Measurements from ENCODE around the gene CDCA7.
A peak's percentile ranks its signal among the peaks of the same experiment; 100 is the strongest.

The CDCA7 gene

DNA sequence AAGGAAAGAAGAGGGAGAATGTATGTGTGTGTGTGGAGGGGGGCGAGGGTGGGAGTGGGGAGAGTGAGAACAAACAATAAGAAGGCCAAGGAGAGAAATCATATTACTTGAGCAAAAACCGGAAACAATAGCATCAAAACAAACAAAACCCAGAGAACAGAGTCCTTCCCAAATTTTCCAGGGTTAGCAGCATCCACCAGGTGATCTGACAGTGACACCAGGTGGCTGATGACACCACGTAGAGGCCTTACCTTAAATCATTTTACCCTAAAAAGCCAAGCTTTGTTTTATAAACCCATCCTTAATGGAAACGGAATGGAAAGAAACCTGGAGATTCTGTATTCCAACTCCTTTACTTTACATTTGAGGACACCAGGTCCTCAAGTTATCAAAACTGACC, 42.9 kb downstream of the CDCA7 start:
- H3K36me3 Mint-ChIP-seq (ENCODE audit: low read depth): no peaks in the 10 kb centered on the region
- H3K4me3 Mint-ChIP-seq: no peak overlapping the region
- H3K4me1 Mint-ChIP-seq: peaks cover 34% of the 10 kb centered on the region
- TF ChIP-seq, protein P1, sequence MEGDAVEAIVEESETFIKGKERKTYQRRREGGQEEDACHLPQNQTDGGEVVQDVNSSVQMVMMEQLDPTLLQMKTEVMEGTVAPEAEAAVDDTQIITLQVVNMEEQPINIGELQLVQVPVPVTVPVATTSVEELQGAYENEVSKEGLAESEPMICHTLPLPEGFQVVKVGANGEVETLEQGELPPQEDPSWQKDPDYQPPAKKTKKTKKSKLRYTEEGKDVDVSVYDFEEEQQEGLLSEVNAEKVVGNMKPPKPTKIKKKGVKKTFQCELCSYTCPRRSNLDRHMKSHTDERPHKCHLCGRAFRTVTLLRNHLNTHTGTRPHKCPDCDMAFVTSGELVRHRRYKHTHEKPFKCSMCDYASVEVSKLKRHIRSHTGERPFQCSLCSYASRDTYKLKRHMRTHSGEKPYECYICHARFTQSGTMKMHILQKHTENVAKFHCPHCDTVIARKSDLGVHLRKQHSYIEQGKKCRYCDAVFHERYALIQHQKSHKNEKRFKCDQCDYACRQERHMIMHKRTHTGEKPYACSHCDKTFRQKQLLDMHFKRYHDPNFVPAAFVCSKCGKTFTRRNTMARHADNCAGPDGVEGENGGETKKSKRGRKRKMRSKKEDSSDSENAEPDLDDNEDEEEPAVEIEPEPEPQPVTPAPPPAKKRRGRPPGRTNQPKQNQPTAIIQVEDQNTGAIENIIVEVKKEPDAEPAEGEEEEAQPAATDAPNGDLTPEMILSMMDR (IDR thresholded peaks at IDR 0.05; ENCODE audit: unreplicated experiment in 3 of 3): no peak
- no peaks in the 10 kb centered on the region for H3K9me3 Mint-ChIP-seq
- peaks cover 35% of the 10 kb centered on the region for H3K27me3 Mint-ChIP-seq (ENCODE audit: low read depth)
- no peak overlapping the region for H3K27ac Mint-ChIP-seq

DNA sequence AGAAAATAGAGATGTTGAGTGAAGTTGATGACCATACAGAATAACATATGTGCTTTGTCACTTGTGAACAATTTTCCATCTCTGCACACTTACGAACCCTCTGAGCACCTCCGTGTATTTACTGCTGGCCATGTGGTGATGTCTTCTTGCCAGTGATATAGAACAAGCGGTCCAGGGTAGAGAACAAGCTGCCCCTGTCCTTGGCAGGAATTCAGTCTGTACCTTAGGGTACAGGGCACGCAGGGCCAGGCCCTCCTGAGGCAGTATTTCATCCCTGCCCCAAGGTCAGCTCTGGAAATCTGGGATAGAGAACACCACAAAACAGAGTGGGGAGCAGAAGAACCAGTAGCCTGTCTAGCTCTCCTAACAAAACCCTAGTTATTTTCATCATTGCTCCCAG, 44.6 kb downstream of the CDCA7 start:
- Mint-ChIP-seq H3K4me1 (peaks cover 28% of the 10 kb centered on the region), H3K27ac (no peak overlapping the region), H3K9me3 (no peaks in the 10 kb centered on the region), H3K4me3 (no peak overlapping the region), H3K36me3 (ENCODE audit: low read depth) (no peaks in the 10 kb centered on the region), H3K27me3 (ENCODE audit: low read depth) (peaks cover 44% of the 10 kb centered on the region)
- TF ChIP-seq, protein P1 (IDR thresholded peaks at IDR 0.05; ENCODE audit: unreplicated experiment in 3 of 3): no peak

DNA sequence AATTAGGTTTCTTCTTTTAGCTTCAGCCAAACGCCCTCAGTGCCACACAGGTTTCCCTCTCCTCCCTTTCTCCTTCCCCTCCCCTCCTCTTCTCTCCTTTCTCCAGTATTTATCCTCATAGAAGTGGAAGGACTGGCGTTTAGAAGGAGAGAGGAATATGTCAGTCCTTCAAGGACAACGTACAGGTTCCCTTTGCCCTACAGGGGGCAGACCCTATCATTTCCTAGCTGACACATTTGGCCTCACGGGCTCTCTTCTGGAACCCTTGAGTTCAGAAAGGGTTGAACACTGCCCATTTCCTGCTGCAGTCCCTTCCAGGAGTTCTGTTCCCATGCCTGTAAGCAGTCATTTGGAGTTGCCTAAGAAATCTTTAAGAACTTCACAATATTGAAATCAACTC, 46.1 kb downstream of the CDCA7 start:
- no peaks in the 10 kb centered on the region for H3K36me3 Mint-ChIP-seq (ENCODE audit: low read depth)
- TF ChIP-seq, protein P1 (IDR thresholded peaks at IDR 0.05; ENCODE audit: unreplicated experiment in 3 of 3): no peak
- no peak overlapping the region for H3K4me3 Mint-ChIP-seq
- H3K4me1 Mint-ChIP-seq: peaks cover 24% of the 10 kb centered on the region
- H3K9me3 Mint-ChIP-seq: no peaks in the 10 kb centered on the region
- peaks cover 37% of the 10 kb centered on the region for H3K27me3 Mint-ChIP-seq (ENCODE audit: low read depth)
- H3K27ac Mint-ChIP-seq: no peak overlapping the region

DNA sequence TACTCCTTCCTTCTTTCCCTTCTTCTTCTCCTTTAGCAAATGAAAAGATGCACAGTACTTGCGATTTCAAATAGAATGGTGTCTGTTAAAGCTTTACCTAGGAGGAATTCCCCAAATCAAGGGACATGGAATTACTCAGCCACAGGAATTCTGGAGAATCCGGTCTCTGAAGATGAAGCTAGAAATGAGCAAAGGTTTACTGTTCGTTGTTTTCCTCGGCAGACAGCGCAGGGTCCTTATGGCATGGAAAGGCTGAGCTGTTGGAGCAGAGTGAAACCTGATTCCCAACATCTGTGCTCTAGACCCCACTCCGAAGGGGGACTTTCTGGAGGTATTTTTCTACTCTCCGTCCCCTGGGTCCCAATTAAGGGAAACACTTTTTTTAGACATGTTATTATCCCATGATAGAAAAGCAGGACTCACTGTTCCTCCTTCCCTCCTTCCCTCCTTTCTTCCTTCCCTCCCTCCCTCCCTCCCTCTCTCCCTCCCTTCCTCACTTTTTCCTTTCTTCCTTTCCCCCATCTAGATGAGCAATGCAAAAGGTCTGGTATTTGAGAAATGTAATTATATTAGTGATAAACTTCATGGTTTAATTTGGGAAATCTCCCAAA, 47.1 kb downstream of the CDCA7 start:
- peaks cover 37% of the 10 kb centered on the region for H3K27me3 Mint-ChIP-seq (ENCODE audit: low read depth)
- TF ChIP-seq, protein P1 (IDR thresholded peaks at IDR 0.05; ENCODE audit: unreplicated experiment in 3 of 3): no peak
- H3K4me3 Mint-ChIP-seq: peak overlapping the region; percentile 72 to 76 (median 73)
- no peaks in the 10 kb centered on the region for H3K9me3 Mint-ChIP-seq
- no peaks in the 10 kb centered on the region for H3K36me3 Mint-ChIP-seq (ENCODE audit: low read depth)
- H3K27ac Mint-ChIP-seq: peak overlapping the region; percentile 41 to 81 (median 58)
- H3K4me1 Mint-ChIP-seq: peaks cover 26% of the 10 kb centered on the region

DNA sequence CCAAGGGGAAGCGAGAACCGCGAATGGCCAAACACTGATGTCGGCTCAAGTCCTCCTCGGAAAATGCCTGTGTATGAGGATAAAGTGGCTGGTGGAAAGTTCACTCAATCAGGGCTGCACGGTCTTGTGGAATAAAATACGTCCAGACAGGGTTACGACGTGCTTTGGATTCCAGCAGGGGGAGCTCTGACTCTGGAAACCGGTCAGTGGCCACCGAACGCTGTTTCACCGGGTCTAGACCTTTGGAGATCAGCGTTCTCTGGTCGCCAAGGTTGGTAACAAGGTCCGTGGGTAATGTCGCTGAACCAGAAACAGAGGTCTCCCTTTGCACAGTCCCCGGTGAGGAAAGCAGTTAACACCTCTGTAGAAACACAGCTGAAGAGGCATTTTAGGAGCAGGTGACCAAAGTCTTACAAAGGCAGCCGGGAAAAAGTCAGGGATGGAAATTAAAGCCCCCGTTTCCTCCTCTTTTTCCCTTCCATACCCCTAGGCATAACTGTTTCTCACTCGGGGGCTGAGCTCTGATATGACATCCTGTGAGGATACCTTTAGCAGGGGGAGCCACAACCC, 47.8 kb downstream of the CDCA7 start:
- H3K4me1 Mint-ChIP-seq: peaks cover 27% of the 10 kb centered on the region
- no peaks in the 10 kb centered on the region for H3K36me3 Mint-ChIP-seq (ENCODE audit: low read depth)
- peak overlapping the region; percentile 72 to 76 (median 73) for H3K4me3 Mint-ChIP-seq
- TF ChIP-seq, protein P1 (IDR thresholded peaks at IDR 0.05; ENCODE audit: unreplicated experiment in 3 of 3): peak; percentile 86 to 95 (median 90)
- H3K27me3 Mint-ChIP-seq (ENCODE audit: low read depth): peaks cover 34% of the 10 kb centered on the region
- no peaks in the 10 kb centered on the region for H3K9me3 Mint-ChIP-seq
- H3K27ac Mint-ChIP-seq: peak overlapping the region; percentile 33 to 81 (median 58)

Data from nephron (organoid).